ENCODE data around the gene LYPD6.

LYPD6 gene

GRCh38 chr2:149467436-149467835, 137.0 kb downstream of the LYPD6 start:
- DNase-seq (ENCODE audit: low read depth in 1 of 2, low spot score in 1 of 2), result no peak
- Histone ChIP-seq H3K27ac (replicated peaks) (no peak overlapping the region), H3K27me3 (ENCODE audit: insufficient read depth, poor library complexity, severe bottlenecking) (peaks cover 3% of the 10 kb centered on the region), H3K4me3 (replicated peaks; ENCODE audit: insufficient read depth, low read length) (no peak overlapping the region)
- TF ChIP-seq, protein P1, sequence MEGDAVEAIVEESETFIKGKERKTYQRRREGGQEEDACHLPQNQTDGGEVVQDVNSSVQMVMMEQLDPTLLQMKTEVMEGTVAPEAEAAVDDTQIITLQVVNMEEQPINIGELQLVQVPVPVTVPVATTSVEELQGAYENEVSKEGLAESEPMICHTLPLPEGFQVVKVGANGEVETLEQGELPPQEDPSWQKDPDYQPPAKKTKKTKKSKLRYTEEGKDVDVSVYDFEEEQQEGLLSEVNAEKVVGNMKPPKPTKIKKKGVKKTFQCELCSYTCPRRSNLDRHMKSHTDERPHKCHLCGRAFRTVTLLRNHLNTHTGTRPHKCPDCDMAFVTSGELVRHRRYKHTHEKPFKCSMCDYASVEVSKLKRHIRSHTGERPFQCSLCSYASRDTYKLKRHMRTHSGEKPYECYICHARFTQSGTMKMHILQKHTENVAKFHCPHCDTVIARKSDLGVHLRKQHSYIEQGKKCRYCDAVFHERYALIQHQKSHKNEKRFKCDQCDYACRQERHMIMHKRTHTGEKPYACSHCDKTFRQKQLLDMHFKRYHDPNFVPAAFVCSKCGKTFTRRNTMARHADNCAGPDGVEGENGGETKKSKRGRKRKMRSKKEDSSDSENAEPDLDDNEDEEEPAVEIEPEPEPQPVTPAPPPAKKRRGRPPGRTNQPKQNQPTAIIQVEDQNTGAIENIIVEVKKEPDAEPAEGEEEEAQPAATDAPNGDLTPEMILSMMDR (IDR thresholded peaks at IDR 0.05; ENCODE audit: insufficient read depth, low read length), result no peak

GRCh38 chr2:149468636-149469035, 138.2 kb downstream of the LYPD6 start:
- Histone ChIP-seq H3K27me3 (ENCODE audit: insufficient read depth, poor library complexity, severe bottlenecking) (peaks cover 4% of the 10 kb centered on the region), H3K4me3 (replicated peaks; ENCODE audit: insufficient read depth, low read length) (no peak overlapping the region), H3K27ac (replicated peaks) (no peak overlapping the region)
- TF ChIP-seq GABPA (IDR thresholded peaks at IDR 0.05; ENCODE audit: low read depth) (no peak), SPI1 (IDR thresholded peaks at IDR 0.05; ENCODE audit: borderline replicate concordance, low read depth) (no peak), POLR2AphosphoS5 (IDR thresholded peaks at IDR 0.05; ENCODE audit: low read depth) (no peak), REST (IDR thresholded peaks at IDR 0.05; ENCODE audit: insufficient replicate concordance, low read depth) (no peak)
- TF ChIP-seq, protein P1 (IDR thresholded peaks at IDR 0.05; ENCODE audit: insufficient read depth, low read length), result no peak
- DNase-seq (ENCODE audit: low read depth in 1 of 2, low spot score in 1 of 2), result no peak

GRCh38 chr2:149470046-149470445, 139.7 kb downstream of the LYPD6 start:
- TF ChIP-seq REST (IDR thresholded peaks at IDR 0.05; ENCODE audit: insufficient replicate concordance, low read depth) (no peak), POLR2AphosphoS5 (IDR thresholded peaks at IDR 0.05; ENCODE audit: low read depth) (no peak), SPI1 (IDR thresholded peaks at IDR 0.05; ENCODE audit: borderline replicate concordance, low read depth) (no peak), GABPA (IDR thresholded peaks at IDR 0.05; ENCODE audit: low read depth) (no peak)
- TF ChIP-seq, protein P1 (IDR thresholded peaks at IDR 0.05; ENCODE audit: insufficient read depth, low read length), result no peak
- H3K27me3 ChIP-seq (ENCODE audit: insufficient read depth, poor library complexity, severe bottlenecking), result peaks cover 4% of the 10 kb centered on the region
- DNase-seq (ENCODE audit: low read depth in 1 of 2, low spot score in 1 of 2), result no peak
- H3K27ac ChIP-seq (replicated peaks), result no peak overlapping the region
- no peak overlapping the region for H3K4me3 ChIP-seq (replicated peaks; ENCODE audit: insufficient read depth, low read length)

DNA sequence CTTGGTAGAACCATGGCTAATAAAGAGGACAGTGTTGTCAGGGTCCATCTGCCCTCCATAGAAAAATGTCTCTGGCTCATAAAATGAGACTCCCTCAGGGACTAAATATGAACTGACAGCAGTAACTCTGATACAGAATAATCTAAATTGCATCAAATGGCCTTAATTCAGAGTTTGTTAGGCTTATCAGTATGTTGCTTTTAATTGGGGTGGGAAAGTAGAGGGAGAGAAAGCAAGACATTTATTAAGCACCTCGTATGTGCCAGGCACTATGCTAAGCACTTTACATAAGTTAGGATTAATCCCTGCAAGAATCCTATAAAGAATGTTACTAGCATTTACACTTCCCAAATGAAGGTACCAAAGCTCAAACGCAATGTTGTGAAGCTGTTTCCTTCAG, 142.0 kb downstream of the LYPD6 start:
- H3K4me3 ChIP-seq (replicated peaks; ENCODE audit: insufficient read depth, low read length), result no peak overlapping the region
- no peak for TF ChIP-seq GABPA (IDR thresholded peaks at IDR 0.05; ENCODE audit: low read depth)
- TF ChIP-seq REST (IDR thresholded peaks at IDR 0.05; ENCODE audit: insufficient replicate concordance, low read depth), result no peak
- no peak for TF ChIP-seq SPI1 (IDR thresholded peaks at IDR 0.05; ENCODE audit: borderline replicate concordance, low read depth)
- TF ChIP-seq, protein P1 (IDR thresholded peaks at IDR 0.05; ENCODE audit: insufficient read depth, low read length), result no peak
- TF ChIP-seq POLR2AphosphoS5 (IDR thresholded peaks at IDR 0.05; ENCODE audit: low read depth), result no peak
- DNase-seq (ENCODE audit: low read depth in 1 of 2, low spot score in 1 of 2), result no peak
- H3K27me3 ChIP-seq (ENCODE audit: insufficient read depth, poor library complexity, severe bottlenecking), result peaks cover 2% of the 10 kb centered on the region
- no peak overlapping the region for H3K27ac ChIP-seq (replicated peaks)

Data from HL-60 (cell line).